ENCODE results near the gene FAM24A. TPM values are rescaled to one million over a fixed set of nuclear protein-coding genes. Genes with fewer than 3 reads are reported as not detected.

FAM24A gene
- polyA plus RNA-seq, 3 donors, result not detected

- 21 to 26% (median 24%) methylated on average over 5 of the region's 5 CpGs for WGBS, 3 donors
- H3K27ac ChIP-seq (ENCODE audit: low read depth, low read length), result no peak overlapping the region
Measured at GRCh38 chr10:122911889-122912484, 1.6 kb downstream of the FAM24A start.

- 78 to 86% (median 79%) methylated on average over 2 of the region's 2 CpGs for WGBS, 3 donors
- no peak overlapping the region for H3K27ac ChIP-seq (ENCODE audit: low read depth, low read length)
Measured at GRCh38 chr10:122915700-122916099, 5.3 kb downstream of the FAM24A start.

- 93 to 100% (median 100%) methylated on average over 1 of the region's 1 CpG for WGBS, 3 donors
- no peak overlapping the region for H3K27ac ChIP-seq (ENCODE audit: low read depth, low read length)
Measured at GRCh38 chr10:122930140-122930539, 19.7 kb downstream of the FAM24A start.

- WGBS, 3 donors, result 59 to 81% (median 60%) methylated on average over 6 of the region's 6 CpGs
- H3K27ac ChIP-seq (ENCODE audit: low read depth, low read length), result no peak overlapping the region
Measured at GRCh38 chr10:122931088-122931906, 20.9 kb downstream of the FAM24A start.

GRCh38 chr10:122939133-122939855 is 28.9 kb downstream of the FAM24A start:
- 97 to 100% (median 100%) methylated on average over 1 of the region's 1 CpG for WGBS, 3 donors
- H3K27ac ChIP-seq (ENCODE audit: low read depth, low read length), result no peak overlapping the region

GRCh38 chr10:122939856-122940543 is 29.6 kb downstream of the FAM24A start:
- no peak overlapping the region for H3K27ac ChIP-seq (ENCODE audit: low read depth, low read length)
- WGBS, 3 donors, result 81 to 87% (median 81%) methylated on average over 1 of the region's 1 CpG

GRCh38 chr10:122949296-122949695 is 38.9 kb downstream of the FAM24A start:
- WGBS, 3 donors, result 93 to 99% (median 97%) methylated on average over 3 of the region's 3 CpGs
- H3K27ac ChIP-seq (ENCODE audit: low read depth, low read length), result no peak overlapping the region

GRCh38 chr10:122953902-122954730 is 43.7 kb downstream of the FAM24A start, which contains the start of gene C10orf88:
C10orf88 (minus strand) TSS chr10:122954227; CDS start chr10:122954178, 49 bp downstream.
- H3K27ac ChIP-seq (ENCODE audit: low read depth, low read length), result no peak within 1 kb of the TSS
- WGBS, 3 donors, result 4 to 6% (median 5%) methylated on average over 70 to 77 of the region's 77 CpGs

- H3K27ac ChIP-seq (ENCODE audit: low read depth, low read length), result no peak overlapping the region
Measured at GRCh38 chr10:122954731-122955050, 44.3 kb downstream of the FAM24A start.

GRCh38 chr10:122955892-122956291 is 45.5 kb downstream of the FAM24A start:
- no peak overlapping the region for H3K27ac ChIP-seq (ENCODE audit: low read depth, low read length)
- WGBS, 3 donors, result 92 to 97% (median 95%) methylated on average over 1 of the region's 1 CpG

More at GRCh38 chr10:122954731-122955050, 44.3 kb downstream of the FAM24A start:
- WGBS, 3 donors, result 65 to 73% (median 71%) methylated on average over 13 of the region's 13 CpGs

- WGBS, 3 donors, result 67 to 82% (median 82%) methylated on average over 5 of the region's 5 CpGs
- H3K27ac ChIP-seq (ENCODE audit: low read depth, low read length), result no peak overlapping the region
Measured at GRCh38 chr10:122957474-122957873, 47.1 kb downstream of the FAM24A start.

GRCh38 chr10:122962405-122962804 is 52.0 kb downstream of the FAM24A start:
- 61 to 78% (median 77%) methylated on average over 3 of the region's 3 CpGs for WGBS, 3 donors
- H3K27ac ChIP-seq (ENCODE audit: low read depth, low read length), result no peak overlapping the region

Other genes with a start within 250 kb of the FAM24A start
- gene C10orf120, start 210.8 kb upstream of the FAM24A start, polyA plus RNA-seq, result under 1 TPM in 1 of 3 donors, not detected in 2; 0.53 TPM
- gene CUZD1, start 64.8 kb upstream of the FAM24A start, polyA plus RNA-seq, result 1,000 to 10,000 TPM in 1 of 3 donors, 1 to 10 TPM in 2; 1.7 to 4,010 (median 2.2) TPM
- gene FAM24B, start 31.0 kb upstream of the FAM24A start, polyA plus RNA-seq, result 10 to 100 TPM in 1 of 3 donors, 1 to 10 TPM in 2; 1.5 to 10.9 (median 1.8) TPM
- 1 to 10 TPM; 2.4 to 5.6 (median 3.0) TPM for gene C10orf88, start 43.6 kb downstream of the FAM24A start, polyA plus RNA-seq
- 1 to 10 TPM; 1.7 to 5.1 (median 1.8) TPM for gene PSTK, start 69.8 kb downstream of the FAM24A start, polyA plus RNA-seq
- 1 to 10 TPM; 4.3 to 8.3 (median 7.6) TPM for gene IKZF5, start 98.2 kb downstream of the FAM24A start, polyA plus RNA-seq
- 1 to 10 TPM; 4.5 to 9.6 (median 8.1) TPM for gene ACADSB, start 98.4 kb downstream of the FAM24A start, polyA plus RNA-seq
- gene HMX3, start 225.4 kb downstream of the FAM24A start, polyA plus RNA-seq, result under 1 TPM in 1 of 3 donors, not detected in 2; 0.67 TPM
- gene HMX2, start 237.5 kb downstream of the FAM24A start, polyA plus RNA-seq, result under 1 TPM in 1 of 3 donors, not detected in 2; 0.03 TPM
- 10 to 100 TPM; 27.0 to 50.0 (median 36.4) TPM for gene BUB3, start 243.8 kb downstream of the FAM24A start, polyA plus RNA-seq

Data from adipose tissue (tissue), 3 donors.